ENCODE results near the gene OPCML.

Gene OPCML

GRCh38 chr11:133134314-133135173, 397.8 kb downstream of the OPCML start:
- DNase-seq (ENCODE audit: low read depth, low spot score): peak; percentile 95

- DNase-seq (ENCODE audit: low read depth, low spot score): no peak
Observed at GRCh38 chr11:133133606-133134005, 398.7 kb downstream of the OPCML start.

GRCh38 chr11:133133050-133133449, 399.3 kb downstream of the OPCML start:
- no peak for DNase-seq (ENCODE audit: low read depth, low spot score)

GRCh38 chr11:133127741-133128140, 404.6 kb downstream of the OPCML start:
- no peak for DNase-seq (ENCODE audit: low read depth, low spot score)

GRCh38 chr11:133123796-133124195, 408.5 kb downstream of the OPCML start:
- DNase-seq (ENCODE audit: low read depth, low spot score): no peak

GRCh38 chr11:133123366-133123765, 408.9 kb downstream of the OPCML start:
- DNase-seq (ENCODE audit: low read depth, low spot score): no peak

- no peak for DNase-seq (ENCODE audit: low read depth, low spot score)
Observed at GRCh38 chr11:133122256-133122655, 410.0 kb downstream of the OPCML start.

GRCh38 chr11:133118563-133119268, 413.6 kb downstream of the OPCML start:
- DNase-seq (ENCODE audit: low read depth, low spot score): no peak

GRCh38 chr11:133115099-133115498, 417.2 kb downstream of the OPCML start:
- DNase-seq (ENCODE audit: low read depth, low spot score): no peak

GRCh38 chr11:133107763-133108162, 424.5 kb downstream of the OPCML start:
- no peak for DNase-seq (ENCODE audit: low read depth, low spot score)

GRCh38 chr11:133107136-133107535, 425.2 kb downstream of the OPCML start:
- DNase-seq (ENCODE audit: low read depth, low spot score): no peak

- no peak for DNase-seq (ENCODE audit: low read depth, low spot score)
Observed at GRCh38 chr11:133106417-133106816, 425.9 kb downstream of the OPCML start.

- DNase-seq (ENCODE audit: low read depth, low spot score): no peak
Observed at GRCh38 chr11:133104009-133104744, 428.1 kb downstream of the OPCML start.

GRCh38 chr11:133096981-133097380, 435.3 kb downstream of the OPCML start:
- no peak for DNase-seq (ENCODE audit: low read depth, low spot score)

GRCh38 chr11:133086518-133086917, 445.8 kb downstream of the OPCML start:
- DNase-seq (ENCODE audit: low read depth, low spot score): no peak

- peak; percentile 85 for DNase-seq (ENCODE audit: low read depth, low spot score)
Observed at GRCh38 chr11:133082841-133083488, 449.3 kb downstream of the OPCML start.

GRCh38 chr11:133082453-133082781, 449.9 kb downstream of the OPCML start:
- no peak for DNase-seq (ENCODE audit: low read depth, low spot score)

- no peak for DNase-seq (ENCODE audit: low read depth, low spot score)
Observed at GRCh38 chr11:133081730-133082452, 450.4 kb downstream of the OPCML start.

- no peak for DNase-seq (ENCODE audit: low read depth, low spot score)
Observed at GRCh38 chr11:133081020-133081419, 451.3 kb downstream of the OPCML start.

GRCh38 chr11:133078591-133079404, 453.5 kb downstream of the OPCML start:
- DNase-seq (ENCODE audit: low read depth, low spot score): peak; percentile 81

Data from ELF-1 (cell line).